GM23338 (cell line): ENCODE data around the gene TBX10. TPM values are rescaled to one million over a fixed set of nuclear protein-coding genes. Genes with fewer than 3 reads are reported as not detected.
"Not testable (repeated sequence)": the region's sequence is repeated elsewhere in the genome, so short reads cannot be mapped to it uniquely, and the experiment has no call there.

Experiments
- ATAC-seq: fragments of 200-7000 bp; cut with Tn5 transposase; 3 replicates; pipeline ENCODE4 v1.9.1; 2020
- DNase-seq: peaks from one replicate; pipeline ENCODE4 v3.0.0-alpha.2; 2015; ENCODE audit warnings: low spot score
- H2AFZ ChIP-seq: fragments of 200-600 bp; sonication (generic); 2 replicates; pipeline ENCODE4 v1.8.0; 2016; ENCODE audit warnings: antibody characterized with exemption, mild to moderate bottlenecking, moderate library complexity
- H3F3A ChIP-seq: fragments of 200-600 bp; sonication (generic); replicated peaks from 2 replicates; pipeline ENCODE4 v1.8.0; 2017; ENCODE audit warnings: antibody characterized with exemption, mixed run types, low read depth
- H3K27ac ChIP-seq: fragments of 200-600 bp; sonication (generic); 2 replicates; pipeline ENCODE4 v1.6.1; 2016; ENCODE audit warnings: low read depth
- H3K27me3 ChIP-seq: fragments of 200-600 bp; sonication (generic); 2 replicates; pipeline ENCODE4 v1.8.0; 2016; ENCODE audit warnings: mild to moderate bottlenecking, mixed run types, moderate library complexity; ENCODE audit not compliant: insufficient read depth
- H3K36me3 ChIP-seq: fragments of 200-600 bp; sonication (generic); 2 replicates; pipeline ENCODE4 v1.8.0; 2016; ENCODE audit warnings: mild to moderate bottlenecking; ENCODE audit not compliant: insufficient read depth
- H3K4me1 ChIP-seq: fragments of 200-600 bp; sonication (generic); 2 replicates; pipeline ENCODE4 v1.8.0; 2016; ENCODE audit warnings: mild to moderate bottlenecking, moderate library complexity; ENCODE audit not compliant: insufficient read depth
- H3K4me2 ChIP-seq: fragments of 200-600 bp; sonication (generic); 2 replicates; pipeline ENCODE4 v1.7.1; 2017; ENCODE audit warnings: mixed run types
- H3K4me3 ChIP-seq: fragments of 200-600 bp; sonication (generic); 2 replicates; pipeline ENCODE4 v1.6.1; 2016; ENCODE audit warnings: mixed run types
- H3K79me2 ChIP-seq: fragments of 200-600 bp; sonication (generic); replicated peaks from 2 replicates; pipeline ENCODE4 v1.8.0; 2017; ENCODE audit warnings: mild to moderate bottlenecking; ENCODE audit not compliant: insufficient read depth
- H3K9me2 ChIP-seq: fragments of 200-600 bp; sonication (generic); 2 replicates; pipeline ENCODE4 v1.8.0; 2017; ENCODE audit not compliant: insufficient read depth
- H4K20me1 ChIP-seq: fragments of 200-600 bp; sonication (generic); replicated peaks from 2 replicates; pipeline ENCODE4 v1.8.0; 2017; ENCODE audit warnings: mild to moderate bottlenecking; ENCODE audit not compliant: insufficient read depth
- H3K27ac Mint-ChIP-seq: 2 replicates; pipeline ENCODE4 v1.8.0; 2020; ENCODE audit warnings: inconsistent platforms, mild to moderate bottlenecking, moderate library complexity, mixed read lengths
- H3K27me3 Mint-ChIP-seq: 3 replicates; pipeline ENCODE4 v1.8.0; 2022; ENCODE audit warnings: low read depth, mild to moderate bottlenecking, moderate library complexity, mixed read lengths, inconsistent platforms; ENCODE audit not compliant: insufficient read depth, poor library complexity
- H3K36me3 Mint-ChIP-seq: 3 replicates; pipeline ENCODE4 v1.8.0; 2021; ENCODE audit warnings: low read depth, mild to moderate bottlenecking, inconsistent platforms, moderate library complexity, mixed read lengths
- H3K4me1 Mint-ChIP-seq: 3 replicates; pipeline ENCODE4 v1.8.0; 2020; ENCODE audit warnings: mild to moderate bottlenecking, inconsistent platforms, mixed read lengths
- H3K4me3 Mint-ChIP-seq: 3 replicates; pipeline ENCODE4 v1.8.0; 2021; ENCODE audit warnings: moderate library complexity, mild to moderate bottlenecking, inconsistent platforms, mixed read lengths
- H3K9me3 Mint-ChIP-seq: 3 replicates; pipeline ENCODE4 v1.8.0; 2020; ENCODE audit warnings: moderate library complexity, mild to moderate bottlenecking, inconsistent platforms, mixed read lengths
- POLR2AphosphoS5 ChIP-seq: IDR thresholded peaks from 2 replicates; pipeline ENCODE4 v1.6.1; 2016; ENCODE audit warnings: antibody characterized with exemption, low read depth
- polyA plus RNA-seq: library from polyadenylated mRNA; unstranded; fragments of >200 nt; fragmentation: Nextera tagmentation; extraction: Ambion mirVana; gene quantifications from 2 replicates; pipeline ENCODE4 v1.2.1, GENCODE V29; 2016
- total RNA-seq: library from RNA; depleted of rRNA; stranded (reverse); fragments of >200 nt; shearing (Covaris generic); gene quantifications from 2 replicates; pipeline ENCODE4 v1.2.3, GENCODE V29; 2014

The TBX10 gene
- total and polyA plus RNA-seq, 2 experiments from 2014 or later, result 0.10 TPM; not detected in 1

- not testable (repeated sequence) for H4K20me1 ChIP-seq, H3K9me2 ChIP-seq, H2AFZ ChIP-seq, ATAC-seq, H3F3A ChIP-seq, H3K36me3 ChIP-seq, H3K27ac Mint-ChIP-seq, H3K79me2 ChIP-seq
- peak; percentile 46 for DNase-seq
- Mint-ChIP-seq H3K4me3 (peak overlapping the region; percentile 80), H3K4me1 (peaks cover 46% of the 10 kb centered on the region), H3K27me3 (peaks cover 57% of the 10 kb centered on the region), H3K9me3 (peaks cover 13% of the 10 kb centered on the region), H3K36me3 (peaks cover 34% of the 10 kb centered on the region)
- Histone ChIP-seq H3K27ac (0 out of 2 replicates have a peak overlapping the region, but pooled peaks have one; percentile 82), H3K4me1 (peaks cover 29% of the 10 kb centered on the region), H3K4me3 (peak overlapping the region; percentile 74), H3K4me2 (peak overlapping the region; percentile 95), H3K27me3 (peaks cover 44% of the 10 kb centered on the region)
- TF ChIP-seq POLR2AphosphoS5, result peak; percentile 33; the same call in 1 of the 2 replicates
Measured at GRCh38 chr11:67621928-67622327, 17.6 kb downstream of the TBX10 start.

GRCh38 chr11:67620621-67621020, 18.9 kb downstream of the TBX10 start:
- peak overlapping the region; percentile 95 for H3K4me2 ChIP-seq
- peak; percentile 85 for DNase-seq

GRCh38 chr11:67619683-67620618, 19.6 kb downstream of the TBX10 start:
- H3K79me2 ChIP-seq, H3K9me3 Mint-ChIP-seq, H3K36me3 ChIP-seq, ATAC-seq, H4K20me1 ChIP-seq, H3K9me2 ChIP-seq, DNase-seq, H3K27ac ChIP-seq, H3F3A ChIP-seq: not testable (repeated sequence)
- peak overlapping the region; percentile 80 for H3K4me3 Mint-ChIP-seq
- Histone ChIP-seq H2AFZ (peak overlapping the region; percentile 93), H3K4me2 (peak overlapping the region; percentile 95), H3K27me3 (peaks cover 61% of the 10 kb centered on the region), H3K4me1 (peaks cover 41% of the 10 kb centered on the region), H3K4me3 (peak overlapping the region; percentile 74)
- peaks cover 15% of the 10 kb centered on the region for H3K36me3 Mint-ChIP-seq
- 0 out of 2 replicates have a peak overlapping the region, but pooled peaks have one; percentile 10 for H3K27ac Mint-ChIP-seq
- H3K27me3 Mint-ChIP-seq, result peaks cover 68% of the 10 kb centered on the region
- H3K4me1 Mint-ChIP-seq, result peaks cover 54% of the 10 kb centered on the region

More at GRCh38 chr11:67620621-67621020, 18.9 kb downstream of the TBX10 start:
- 0 out of 3 replicates have a peak, but pooled peaks have one; percentile 6 for ATAC-seq
- Mint-ChIP-seq H3K27me3 (peaks cover 65% of the 10 kb centered on the region), H3K36me3 (peaks cover 21% of the 10 kb centered on the region), H3K4me3 (peak overlapping the region; percentile 80), H3K4me1 (peaks cover 54% of the 10 kb centered on the region), H3K9me3 (peaks cover 13% of the 10 kb centered on the region)
- not testable (repeated sequence) for H3K27ac Mint-ChIP-seq, H3K79me2 ChIP-seq, H3F3A ChIP-seq, H3K9me2 ChIP-seq, H3K27ac ChIP-seq, H3K36me3 ChIP-seq, H4K20me1 ChIP-seq
- 0 out of 2 replicates have a peak overlapping the region, but pooled peaks have one; percentile 93 for H2AFZ ChIP-seq
- peaks cover 57% of the 10 kb centered on the region for H3K27me3 ChIP-seq
- peak overlapping the region; percentile 74 for H3K4me3 ChIP-seq
- H3K4me1 ChIP-seq, result peaks cover 39% of the 10 kb centered on the region

DNA sequence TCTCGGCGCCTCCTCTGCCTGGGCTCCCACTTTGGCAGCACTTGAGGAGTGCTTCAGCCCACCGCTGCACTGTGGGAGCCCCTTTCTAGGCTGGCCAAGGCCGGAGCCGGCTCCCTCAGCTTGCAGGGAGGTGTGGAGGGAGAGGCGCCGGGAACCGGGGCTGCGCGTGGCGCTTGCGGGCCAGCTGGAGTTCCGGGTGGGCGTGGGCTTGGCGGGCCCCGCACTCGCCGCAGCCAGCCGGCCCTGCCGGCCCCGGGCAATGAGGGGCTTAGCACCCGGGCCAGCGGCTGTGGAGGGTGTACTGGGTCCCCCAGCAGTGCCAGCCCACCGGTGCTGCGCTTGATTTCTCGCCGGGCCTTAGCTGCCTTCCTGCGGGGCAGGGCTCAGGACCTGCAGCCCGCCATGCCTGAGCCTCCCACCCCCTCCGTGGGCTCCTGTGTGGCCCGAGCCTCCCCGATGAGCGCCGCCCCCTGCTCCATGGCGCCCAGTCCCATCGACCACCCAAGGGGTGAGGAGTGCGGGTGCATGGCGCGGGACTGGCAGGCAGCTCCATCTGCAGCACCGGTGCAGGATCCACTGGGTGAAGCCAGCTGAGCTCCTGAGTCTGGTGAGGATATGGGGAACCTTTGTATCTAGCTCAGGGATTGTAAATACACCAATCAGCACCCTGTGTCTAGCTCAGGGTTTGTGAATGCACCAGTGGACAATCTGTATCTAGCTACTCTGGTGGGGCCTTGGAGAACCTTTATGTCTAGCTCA, 20.5 kb downstream of the TBX10 start:
- peaks cover 45% of the 10 kb centered on the region for H3K4me1 ChIP-seq
- not testable (repeated sequence) for H3K9me2 ChIP-seq, H4K20me1 ChIP-seq, H3K9me3 Mint-ChIP-seq, DNase-seq, ATAC-seq, H3K4me3 Mint-ChIP-seq, H3K79me2 ChIP-seq, H3K4me2 ChIP-seq, H3K27ac ChIP-seq, H2AFZ ChIP-seq, H3K36me3 ChIP-seq, H3F3A ChIP-seq, H3K27ac Mint-ChIP-seq, H3K4me3 ChIP-seq
- peaks cover 72% of the 10 kb centered on the region for H3K27me3 Mint-ChIP-seq
- H3K27me3 ChIP-seq, result peaks cover 61% of the 10 kb centered on the region
- peaks cover 62% of the 10 kb centered on the region for H3K4me1 Mint-ChIP-seq
- peaks cover 15% of the 10 kb centered on the region for H3K36me3 Mint-ChIP-seq
